ENCODE data around the gene REG4.

DNA sequence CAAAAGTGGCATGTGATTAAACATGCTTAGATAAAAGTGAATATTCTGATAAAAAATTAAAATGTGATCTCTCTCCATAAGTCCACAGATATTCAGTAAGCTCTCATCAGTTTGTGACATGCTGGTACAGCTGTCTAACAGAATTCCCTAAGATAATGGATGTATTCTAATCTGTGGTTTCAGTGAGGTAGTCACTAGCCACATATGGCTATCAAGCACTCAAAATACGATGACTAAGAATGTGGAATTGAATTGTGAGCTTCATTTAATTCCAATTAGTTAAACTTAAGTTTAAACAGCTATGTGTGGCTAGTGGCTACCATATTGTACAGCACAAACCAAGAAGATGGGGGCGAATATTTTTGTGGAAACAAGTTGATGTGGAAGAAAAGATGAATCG lies 4.1 kb upstream of the REG4 start:
- TF ChIP-seq, protein P1, sequence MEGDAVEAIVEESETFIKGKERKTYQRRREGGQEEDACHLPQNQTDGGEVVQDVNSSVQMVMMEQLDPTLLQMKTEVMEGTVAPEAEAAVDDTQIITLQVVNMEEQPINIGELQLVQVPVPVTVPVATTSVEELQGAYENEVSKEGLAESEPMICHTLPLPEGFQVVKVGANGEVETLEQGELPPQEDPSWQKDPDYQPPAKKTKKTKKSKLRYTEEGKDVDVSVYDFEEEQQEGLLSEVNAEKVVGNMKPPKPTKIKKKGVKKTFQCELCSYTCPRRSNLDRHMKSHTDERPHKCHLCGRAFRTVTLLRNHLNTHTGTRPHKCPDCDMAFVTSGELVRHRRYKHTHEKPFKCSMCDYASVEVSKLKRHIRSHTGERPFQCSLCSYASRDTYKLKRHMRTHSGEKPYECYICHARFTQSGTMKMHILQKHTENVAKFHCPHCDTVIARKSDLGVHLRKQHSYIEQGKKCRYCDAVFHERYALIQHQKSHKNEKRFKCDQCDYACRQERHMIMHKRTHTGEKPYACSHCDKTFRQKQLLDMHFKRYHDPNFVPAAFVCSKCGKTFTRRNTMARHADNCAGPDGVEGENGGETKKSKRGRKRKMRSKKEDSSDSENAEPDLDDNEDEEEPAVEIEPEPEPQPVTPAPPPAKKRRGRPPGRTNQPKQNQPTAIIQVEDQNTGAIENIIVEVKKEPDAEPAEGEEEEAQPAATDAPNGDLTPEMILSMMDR (IDR thresholded peaks at IDR 0.05): no peak
- TF ChIP-seq POLR2A (IDR thresholded peaks at IDR 0.05): no peak
- no peak for TF ChIP-seq EP300 (IDR thresholded peaks at IDR 0.05)
